Mesendoderm (in vitro differentiated cells): Measurements from ENCODE around the gene PLA2G2A.

ENCODE experiments used
- DNase-seq: peaks from one replicate; pipeline ENCODE4 v3.0.0; 2013
- H2AK5ac ChIP-seq: 2 replicates; pipeline ENCODE4 v1.6.1; 2013; ENCODE audit warnings: low read length, inconsistent platforms
- H2BK120ac ChIP-seq: 2 replicates; pipeline ENCODE4 v1.6.1; 2013; ENCODE audit warnings: low read depth, mild to moderate bottlenecking, low read length, moderate library complexity, mixed read lengths
- H2BK15ac ChIP-seq: replicated peaks from 2 replicates; pipeline ENCODE4 v1.6.1; 2013; ENCODE audit warnings: low read depth, mild to moderate bottlenecking, moderate library complexity
- H2BK5ac ChIP-seq: 2 replicates; pipeline ENCODE4 v1.6.1; 2013; ENCODE audit warnings: low read length, inconsistent platforms
- H3K18ac ChIP-seq: 2 replicates; pipeline ENCODE4 v1.6.1; 2013; ENCODE audit warnings: mild to moderate bottlenecking, low read length, mixed read lengths
- H3K23ac ChIP-seq: one replicate; pipeline ENCODE4 v1.6.1; 2013; ENCODE audit warnings: low read length
- H3K27ac ChIP-seq: 2 replicates; pipeline ENCODE4 v1.5.1; 2013; ENCODE audit warnings: low read depth, mild to moderate bottlenecking, inconsistent platforms, low read length, moderate library complexity
- H3K27me3 ChIP-seq: 2 replicates; pipeline ENCODE4 v1.6.1; 2013; ENCODE audit warnings: low read length, control low read depth, mild to moderate bottlenecking, inconsistent platforms; ENCODE audit not compliant: insufficient read depth, poor library complexity
- H3K36me3 ChIP-seq: 2 replicates; pipeline ENCODE4 v1.6.1; 2013; ENCODE audit warnings: low read length, inconsistent platforms; ENCODE audit not compliant: control insufficient read depth, insufficient read depth
- H3K4ac ChIP-seq: one replicate; pipeline ENCODE4 v1.6.1; 2013; ENCODE audit warnings: low read depth, mild to moderate bottlenecking, low read length, moderate library complexity
- H3K4me1 ChIP-seq: 2 replicates; pipeline ENCODE4 v1.6.1; 2013; ENCODE audit warnings: low read depth, low read length, inconsistent platforms; ENCODE audit not compliant: control insufficient read depth
- H3K4me2 ChIP-seq: 2 replicates; pipeline ENCODE4 v1.6.1; 2013; ENCODE audit warnings: low read length
- H3K4me3 ChIP-seq: 2 replicates; pipeline ENCODE4 v1.5.1; 2013; ENCODE audit warnings: mild to moderate bottlenecking, low read length
- H3K56ac ChIP-seq: one replicate; pipeline ENCODE4 v1.6.1; 2013; ENCODE audit warnings: low read length
- H3K79me1 ChIP-seq: 2 replicates; pipeline ENCODE4 v1.6.1; 2013; ENCODE audit warnings: low read length, inconsistent platforms
- H3K79me2 ChIP-seq: 2 replicates; pipeline ENCODE4 v1.6.1; 2013; ENCODE audit warnings: mild to moderate bottlenecking, low read length; ENCODE audit not compliant: control insufficient read depth, insufficient read depth
- H3K9ac ChIP-seq: 2 replicates; pipeline ENCODE4 v1.6.1; 2013; ENCODE audit warnings: low read length, inconsistent platforms
- H4K5ac ChIP-seq: one replicate; pipeline ENCODE4 v1.6.1; 2013; ENCODE audit warnings: low read length
- H4K8ac ChIP-seq: one replicate; pipeline ENCODE4 v1.6.1; 2013; ENCODE audit warnings: low read depth, mild to moderate bottlenecking, control low read depth, low read length, moderate library complexity
- WGBS: extraction: QIAGEN DNeasy Blood & Tissue Kit; methylation state at CpG from one replicate; pipeline ENCODE4 v1.1.7; 2013; ENCODE audit warnings: low lambda C conversion rate, missing lambda C conversion rate; ENCODE audit not compliant: insufficient coverage; ENCODE audit errors: extremely low coverage; 5-methylcytosine and 5-hydroxymethylcytosine counted together

The PLA2G2A gene

DNA sequence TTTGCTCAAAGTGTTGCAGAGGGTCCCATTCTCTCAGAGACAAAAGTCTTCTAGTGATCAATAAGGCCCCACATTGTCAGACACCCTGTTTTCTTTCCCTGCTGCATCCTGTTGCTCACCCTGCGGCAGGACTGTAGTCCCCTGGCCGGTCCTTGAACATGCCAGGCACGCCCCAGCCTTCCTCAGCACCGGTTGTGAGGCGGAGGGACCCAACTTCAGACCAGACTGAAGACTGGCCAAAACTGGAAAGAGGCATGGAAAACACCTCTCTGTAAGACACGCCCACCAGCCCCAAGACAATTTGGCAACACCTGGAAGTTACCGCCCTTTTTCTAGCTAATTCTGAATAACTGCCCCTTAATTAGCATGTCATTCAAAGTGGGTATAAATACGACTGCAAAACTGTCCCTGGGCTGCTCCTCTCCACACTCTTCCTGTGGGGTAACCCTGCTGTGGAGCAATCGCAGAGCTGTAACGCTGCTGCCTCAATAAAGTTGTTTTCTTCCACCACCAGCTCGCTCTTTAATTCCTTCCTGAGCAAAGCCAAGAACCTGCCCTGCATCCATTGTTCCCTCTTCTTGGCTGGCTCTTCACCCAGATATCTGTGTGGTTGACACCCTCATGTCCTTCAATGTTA, 23.8 kb downstream of the PLA2G2A start:
- H3K4me1 ChIP-seq = no peaks in the 10 kb centered on the region
- H2BK15ac ChIP-seq = no peak overlapping the region
- no peak overlapping the region for H3K4me3 ChIP-seq
- no peak overlapping the region for H3K56ac ChIP-seq
- H3K18ac ChIP-seq = no peak overlapping the region
- DNase-seq = no peak
- no peak overlapping the region for H2AK5ac ChIP-seq
- no peak overlapping the region for H3K23ac ChIP-seq
- H3K9ac ChIP-seq = no peak overlapping the region
- no peak overlapping the region for H4K5ac ChIP-seq
- H3K4ac ChIP-seq = no peak overlapping the region
- no peaks in the 10 kb centered on the region for H3K79me1 ChIP-seq
- no peak overlapping the region for H4K8ac ChIP-seq
- no peak overlapping the region for H3K27ac ChIP-seq
- H3K36me3 ChIP-seq = no peaks in the 10 kb centered on the region
- no peak overlapping the region for H2BK120ac ChIP-seq
- H3K27me3 ChIP-seq = no peaks in the 10 kb centered on the region
- H3K4me2 ChIP-seq = no peak overlapping the region
- WGBS = no CpG with 5 or more reads among the region's 11 CpGs
- no peak overlapping the region for H2BK5ac ChIP-seq
- H3K79me2 ChIP-seq = no peaks in the 10 kb centered on the region

GRCh38 chr1:19954059-19954458, 25.4 kb downstream of the PLA2G2A start:
- Histone ChIP-seq H3K9ac (no peak overlapping the region), H3K36me3 (no peaks in the 10 kb centered on the region), H3K4me2 (no peak overlapping the region), H2BK15ac (no peak overlapping the region), H4K8ac (no peak overlapping the region), H3K79me1 (no peaks in the 10 kb centered on the region), H3K4ac (no peak overlapping the region), H3K56ac (no peak overlapping the region), H3K27ac (no peak overlapping the region), H2BK120ac (no peak overlapping the region), H3K23ac (no peak overlapping the region), H3K4me3 (no peak overlapping the region), H3K4me1 (no peaks in the 10 kb centered on the region), H4K5ac (no peak overlapping the region), H2BK5ac (no peak overlapping the region), H3K27me3 (no peaks in the 10 kb centered on the region), H3K18ac (no peak overlapping the region), H2AK5ac (no peak overlapping the region), H3K79me2 (no peaks in the 10 kb centered on the region)
- no CpG with 5 or more reads among the region's 2 CpGs for WGBS
- DNase-seq = no peak

GRCh38 chr1:19949016-19949415, 30.4 kb downstream of the PLA2G2A start:
- no peak overlapping the region for H2BK15ac ChIP-seq
- no peak overlapping the region for H4K8ac ChIP-seq
- H2BK120ac ChIP-seq = no peak overlapping the region
- H3K27me3 ChIP-seq = no peaks in the 10 kb centered on the region
- no peak overlapping the region for H3K18ac ChIP-seq
- no peaks in the 10 kb centered on the region for H3K36me3 ChIP-seq
- no peak overlapping the region for H3K56ac ChIP-seq
- H3K9ac ChIP-seq = no peak overlapping the region
- no peaks in the 10 kb centered on the region for H3K79me1 ChIP-seq
- H2AK5ac ChIP-seq = no peak overlapping the region
- no peak overlapping the region for H4K5ac ChIP-seq
- DNase-seq = peak; percentile 72
- no peak overlapping the region for H3K4me3 ChIP-seq
- H2BK5ac ChIP-seq = no peak overlapping the region
- H3K4ac ChIP-seq = no peak overlapping the region
- no peaks in the 10 kb centered on the region for H3K79me2 ChIP-seq
- no peaks in the 10 kb centered on the region for H3K4me1 ChIP-seq
- H3K23ac ChIP-seq = peak overlapping the region; percentile 45
- WGBS = no CpG with 5 or more reads among the region's 2 CpGs
- no peak overlapping the region for H3K27ac ChIP-seq
- H3K4me2 ChIP-seq = no peak overlapping the region

DNA sequence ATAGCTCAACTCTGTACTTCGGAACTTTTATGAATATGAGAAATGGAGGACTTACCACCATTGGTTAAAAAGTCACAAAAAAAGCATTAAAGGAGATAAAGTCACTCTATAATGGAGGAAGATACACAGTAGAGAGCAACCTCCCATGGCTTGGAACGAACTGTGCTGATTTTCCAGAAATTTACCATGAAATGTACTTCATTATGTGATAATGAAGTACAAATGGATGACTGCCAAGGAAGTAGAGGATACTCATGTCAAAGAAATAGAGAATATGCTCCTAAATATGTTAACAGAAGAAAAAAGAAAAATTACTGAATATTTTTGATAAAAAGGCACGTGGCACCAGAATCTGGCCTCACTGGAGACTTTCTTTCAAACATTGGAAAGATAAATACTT, 32.4 kb downstream of the PLA2G2A start:
- Histone ChIP-seq H3K4me2 (no peak overlapping the region), H3K4ac (no peak overlapping the region), H3K56ac (no peak overlapping the region), H3K27me3 (no peaks in the 10 kb centered on the region), H4K5ac (no peak overlapping the region), H2AK5ac (no peak overlapping the region), H3K23ac (no peak overlapping the region), H3K4me3 (no peak overlapping the region), H3K4me1 (no peaks in the 10 kb centered on the region), H3K9ac (no peak overlapping the region), H4K8ac (no peak overlapping the region), H2BK120ac (no peak overlapping the region), H2BK15ac (no peak overlapping the region), H2BK5ac (no peak overlapping the region), H3K27ac (no peak overlapping the region), H3K79me2 (no peaks in the 10 kb centered on the region), H3K18ac (no peak overlapping the region), H3K36me3 (no peaks in the 10 kb centered on the region), H3K79me1 (no peaks in the 10 kb centered on the region)
- DNase-seq = no peak
- WGBS = no CpG with 5 or more reads among the region's 3 CpGs

GRCh38 chr1:19946331-19946751, 33.1 kb downstream of the PLA2G2A start:
- H3K4me3 ChIP-seq = no peak overlapping the region
- no peak overlapping the region for H3K4me2 ChIP-seq
- no peak overlapping the region for H2BK5ac ChIP-seq
- H3K27me3 ChIP-seq = no peaks in the 10 kb centered on the region
- no peaks in the 10 kb centered on the region for H3K79me2 ChIP-seq
- H3K4ac ChIP-seq = no peak overlapping the region
- H3K4me1 ChIP-seq = no peaks in the 10 kb centered on the region
- no peak overlapping the region for H3K27ac ChIP-seq
- H3K36me3 ChIP-seq = no peaks in the 10 kb centered on the region
- no peak overlapping the region for H2BK15ac ChIP-seq
- no peak overlapping the region for H4K5ac ChIP-seq
- no peak overlapping the region for H3K56ac ChIP-seq
- H3K79me1 ChIP-seq = no peaks in the 10 kb centered on the region
- DNase-seq = peak; percentile 65
- no peak overlapping the region for H2BK120ac ChIP-seq
- WGBS = no CpG with 5 or more reads among the region's 6 CpGs
- no peak overlapping the region for H3K18ac ChIP-seq
- H2AK5ac ChIP-seq = no peak overlapping the region
- no peak overlapping the region for H4K8ac ChIP-seq
- no peak overlapping the region for H3K23ac ChIP-seq
- no peak overlapping the region for H3K9ac ChIP-seq

GRCh38 chr1:19945914-19946313, 33.5 kb downstream of the PLA2G2A start:
- H3K36me3 ChIP-seq = no peaks in the 10 kb centered on the region
- no CpG with 5 or more reads among the region's 2 CpGs for WGBS
- no peak overlapping the region for H4K5ac ChIP-seq
- no peak for DNase-seq
- no peak overlapping the region for H3K27ac ChIP-seq
- no peak overlapping the region for H2BK120ac ChIP-seq
- no peaks in the 10 kb centered on the region for H3K79me2 ChIP-seq
- no peak overlapping the region for H4K8ac ChIP-seq
- no peaks in the 10 kb centered on the region for H3K79me1 ChIP-seq
- H3K9ac ChIP-seq = no peak overlapping the region
- no peak overlapping the region for H2BK15ac ChIP-seq
- no peak overlapping the region for H3K56ac ChIP-seq
- H2BK5ac ChIP-seq = no peak overlapping the region
- no peak overlapping the region for H3K4me2 ChIP-seq
- H3K27me3 ChIP-seq = no peaks in the 10 kb centered on the region
- H2AK5ac ChIP-seq = no peak overlapping the region
- H3K4me3 ChIP-seq = no peak overlapping the region
- no peaks in the 10 kb centered on the region for H3K4me1 ChIP-seq
- H3K18ac ChIP-seq = no peak overlapping the region
- no peak overlapping the region for H3K4ac ChIP-seq
- no peak overlapping the region for H3K23ac ChIP-seq
